GM18873 (cell line): ENCODE measurements around the gene FALEC.
"Not testable (repeated sequence)": the region's sequence is repeated elsewhere in the genome, so short reads cannot be mapped to it uniquely, and the experiment has no call there.

Experiments used
- ATAC-seq: cut with Tn5 transposase; IDR thresholded peaks from one replicate; pipeline ENCODE4 v1.9.1; 2021; ENCODE audit warnings: mild to moderate bottlenecking, moderate library complexity, moderate number of reproducible peaks; ENCODE audit not compliant: unreplicated experiment, low FRiP score

Gene FALEC

DNA sequence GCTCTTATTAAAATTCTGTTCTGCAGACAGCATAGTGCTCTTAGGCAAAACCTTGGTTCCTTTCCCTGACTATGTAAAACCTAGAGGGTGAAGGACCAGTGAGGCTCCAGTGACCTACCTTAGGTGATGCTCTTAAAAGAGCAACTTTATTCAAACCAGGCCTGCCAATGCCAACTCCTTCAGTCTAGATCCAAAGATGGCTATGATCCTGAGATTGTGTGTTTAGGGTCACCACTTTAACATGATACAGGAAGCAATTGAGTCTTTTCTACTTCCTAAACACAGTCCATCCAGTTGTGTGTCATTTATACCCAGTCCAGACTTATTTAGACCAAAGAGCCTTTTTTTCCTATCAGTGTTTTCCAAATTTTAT is 53.0 kb downstream of the FALEC start:
- ATAC-seq = no peak

DNA sequence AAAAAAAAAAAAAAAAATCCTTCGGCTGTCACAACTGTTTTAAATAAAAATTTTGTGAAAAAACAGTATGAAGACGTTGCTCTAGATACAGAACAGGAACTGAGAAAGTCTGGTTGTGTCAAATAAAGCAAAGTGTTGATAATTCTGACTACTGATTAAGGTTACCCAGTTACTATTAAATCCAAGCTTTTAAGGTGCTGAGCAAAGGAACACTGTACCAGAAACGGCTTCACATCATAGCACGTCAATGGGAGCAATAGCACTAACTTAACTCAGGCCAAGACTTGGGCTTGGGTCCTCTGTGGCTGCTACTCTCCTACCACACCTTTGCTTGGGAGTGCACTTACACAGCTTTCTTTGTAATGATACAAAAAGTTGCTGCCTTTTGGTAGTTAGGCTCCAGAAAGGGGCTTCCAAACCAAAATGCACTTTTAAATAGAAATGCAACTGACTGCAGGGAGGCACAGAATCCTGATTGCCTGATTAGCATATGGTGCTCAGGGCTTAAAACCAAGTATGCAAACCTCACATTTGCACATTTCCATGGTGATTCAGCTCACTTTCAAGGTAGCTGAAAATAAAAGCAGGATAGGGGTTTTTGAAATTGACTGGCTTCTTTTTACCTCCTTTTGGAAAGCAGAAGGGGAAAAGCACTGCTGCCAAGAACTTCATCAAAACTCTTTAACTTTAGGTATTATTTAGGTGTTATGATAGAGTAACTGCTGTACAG is 57.5 kb downstream of the FALEC start:
- no peak for ATAC-seq

DNA sequence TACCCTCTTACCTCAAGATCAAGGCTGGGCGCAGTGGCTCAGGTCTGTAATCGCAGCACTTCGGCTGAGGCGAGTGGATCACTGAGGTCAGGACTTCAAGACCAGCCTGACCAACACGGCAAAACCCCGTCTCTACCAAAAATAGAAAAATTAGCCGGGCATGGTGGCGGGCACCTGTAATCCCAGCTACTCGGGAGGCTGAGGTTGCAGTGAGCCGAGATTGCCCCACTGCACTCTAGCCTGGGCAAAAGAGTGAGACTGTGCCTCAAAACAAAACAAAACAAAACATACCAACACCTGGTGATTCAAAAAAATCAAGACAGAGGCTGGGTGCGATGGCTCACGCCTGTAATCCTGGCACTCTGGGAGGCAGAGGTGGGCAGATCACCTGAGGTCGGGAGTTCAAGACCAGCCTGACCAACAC is 58.1 kb downstream of the FALEC start:
- not testable (repeated sequence) for ATAC-seq

DNA sequence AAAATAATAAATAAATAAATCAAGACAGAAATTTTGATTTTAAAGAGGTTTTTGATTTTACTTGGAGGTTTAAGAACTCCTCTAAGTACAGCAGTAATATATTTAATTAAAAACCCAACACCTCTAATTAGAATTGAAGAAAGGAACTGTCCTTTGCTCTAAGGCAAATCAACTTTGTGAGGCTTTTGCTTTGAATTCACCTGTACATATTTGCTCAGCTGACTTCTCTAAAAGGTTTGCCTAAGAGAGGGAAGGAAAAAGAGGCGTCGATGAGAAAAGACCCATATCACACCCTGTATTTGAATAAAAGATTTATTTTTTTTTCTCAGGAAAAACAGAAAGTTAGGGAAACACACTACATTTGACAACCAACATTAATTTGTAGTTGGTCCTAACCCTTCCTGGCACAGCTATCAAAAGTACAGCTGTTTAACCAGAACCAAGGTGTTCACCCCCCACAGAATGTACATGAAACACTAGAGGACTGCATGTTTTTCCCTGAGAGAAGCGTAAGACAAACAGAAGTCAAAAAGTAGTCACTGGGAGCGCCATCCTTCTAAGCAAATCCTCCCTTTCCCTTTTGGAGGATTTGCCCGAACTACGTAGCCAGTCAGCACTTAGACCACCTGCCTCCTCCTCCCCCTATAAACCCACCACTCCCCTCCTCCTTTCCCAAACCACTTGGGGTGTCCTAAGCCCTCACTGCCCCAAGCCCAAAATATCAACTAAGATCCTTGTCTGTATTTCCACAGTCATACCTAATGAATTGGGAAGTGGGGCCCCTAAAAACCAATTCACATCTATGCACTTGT is 58.9 kb downstream of the FALEC start:
- ATAC-seq = no peak

DNA sequence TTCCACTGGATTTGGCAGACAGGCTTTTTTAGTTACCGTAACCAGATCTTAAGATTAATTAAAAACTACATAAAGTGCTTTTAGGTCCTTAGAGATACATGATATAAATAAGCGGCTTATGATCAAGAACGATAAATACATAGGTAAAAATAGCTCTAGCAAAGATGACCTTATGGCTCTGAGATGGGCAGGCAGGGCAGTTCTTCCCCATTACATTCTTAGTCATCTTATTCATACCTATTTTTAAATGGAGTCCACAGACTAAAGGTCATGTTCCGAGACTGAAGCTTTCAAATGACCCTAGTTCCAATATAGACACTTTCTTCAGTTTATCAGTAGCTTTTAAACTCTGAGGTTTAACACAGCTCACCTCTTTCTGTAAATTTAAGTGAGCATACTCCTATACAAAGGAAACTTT is 59.5 kb downstream of the FALEC start:
- ATAC-seq = no peak

DNA sequence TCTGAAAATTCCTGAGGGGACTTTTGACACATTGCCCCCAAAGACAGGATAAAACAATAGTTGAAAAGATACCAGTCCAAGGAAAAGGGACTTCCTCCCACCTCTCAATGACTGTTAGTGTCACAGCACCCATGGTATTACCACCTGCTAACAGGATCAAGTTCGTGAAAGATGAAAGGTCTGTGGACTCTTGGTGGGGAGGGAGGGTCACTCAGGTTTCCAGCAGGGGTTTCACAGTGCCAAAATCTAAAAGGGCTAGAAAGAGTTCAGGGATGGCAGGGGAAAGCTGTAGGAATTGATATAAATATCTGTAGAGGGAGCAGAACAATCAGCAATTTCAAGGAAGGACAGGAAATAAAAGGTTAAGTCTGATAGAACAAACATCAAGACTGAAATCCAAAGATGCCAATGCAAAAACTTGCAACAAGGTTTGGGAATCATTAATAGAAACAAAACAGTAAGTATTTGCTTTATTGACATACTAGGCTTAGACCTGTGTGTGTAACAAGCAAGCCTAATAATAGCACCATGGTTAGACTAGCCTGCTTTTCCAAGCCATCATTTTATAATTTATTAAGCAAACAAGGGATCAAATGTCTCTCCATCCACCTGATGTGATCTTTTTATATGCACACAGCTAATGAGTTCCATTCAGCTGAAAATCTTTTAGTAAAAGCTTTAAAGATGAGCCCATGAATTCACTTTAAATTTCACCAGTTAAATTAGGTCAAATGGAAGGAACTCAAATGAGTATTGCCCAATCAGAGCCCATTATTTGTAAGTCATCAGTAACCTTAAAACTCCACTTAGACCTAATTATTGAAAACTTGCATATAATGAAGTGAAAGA is 60.2 kb downstream of the FALEC start:
- no peak for ATAC-seq

DNA sequence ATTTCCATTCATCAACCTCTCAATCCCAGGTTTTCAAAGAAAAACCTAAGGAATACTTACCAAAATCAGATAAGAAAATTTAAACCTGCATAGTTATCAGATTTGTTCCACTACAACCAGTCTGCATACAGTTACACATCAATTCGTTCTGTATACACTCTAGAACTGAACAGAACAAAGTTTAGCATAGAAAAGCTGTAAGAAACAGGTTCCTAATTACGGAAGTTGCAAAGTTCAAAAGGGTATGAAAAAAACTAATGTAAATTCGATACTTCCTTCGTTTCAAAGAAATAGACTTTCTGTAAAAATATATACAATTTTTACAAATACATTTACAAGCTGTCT is 60.8 kb downstream of the FALEC start:
- no peak for ATAC-seq

DNA sequence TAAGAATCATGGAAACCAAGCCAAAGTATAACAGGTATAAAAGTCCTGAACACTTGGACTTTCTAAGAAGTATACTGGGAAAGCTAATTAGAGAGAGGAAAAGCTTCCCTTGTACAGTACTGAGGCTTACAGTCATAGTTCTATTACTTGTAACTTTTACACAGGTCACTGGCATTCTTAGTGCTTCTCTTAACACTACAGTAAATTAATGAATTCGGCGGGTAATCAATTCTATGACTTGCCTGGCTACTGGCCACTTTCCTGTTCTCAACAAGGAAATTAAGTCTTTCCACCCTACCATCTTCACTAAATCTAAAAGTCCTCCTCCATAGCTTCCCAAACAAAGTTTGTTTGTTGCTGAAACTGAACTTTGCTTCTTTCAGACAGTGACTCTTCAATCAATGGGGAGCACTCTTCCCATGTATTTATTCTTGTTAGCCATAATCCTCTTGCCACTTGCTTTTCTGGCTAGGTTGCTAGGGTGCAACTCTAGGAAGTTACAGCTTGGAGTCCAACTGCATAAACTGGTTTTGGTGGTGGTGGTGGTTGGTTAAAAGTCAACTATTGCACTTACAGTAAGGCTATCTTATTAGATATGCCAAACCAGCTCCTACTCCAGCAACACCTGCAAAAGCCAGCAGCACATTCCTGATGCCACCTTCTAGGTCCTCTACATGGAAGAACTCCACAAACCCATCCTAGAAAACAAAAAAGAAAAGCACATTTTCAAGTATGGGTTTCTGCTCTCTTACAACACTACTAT is 61.4 kb downstream of the FALEC start:
- no peak for ATAC-seq

DNA sequence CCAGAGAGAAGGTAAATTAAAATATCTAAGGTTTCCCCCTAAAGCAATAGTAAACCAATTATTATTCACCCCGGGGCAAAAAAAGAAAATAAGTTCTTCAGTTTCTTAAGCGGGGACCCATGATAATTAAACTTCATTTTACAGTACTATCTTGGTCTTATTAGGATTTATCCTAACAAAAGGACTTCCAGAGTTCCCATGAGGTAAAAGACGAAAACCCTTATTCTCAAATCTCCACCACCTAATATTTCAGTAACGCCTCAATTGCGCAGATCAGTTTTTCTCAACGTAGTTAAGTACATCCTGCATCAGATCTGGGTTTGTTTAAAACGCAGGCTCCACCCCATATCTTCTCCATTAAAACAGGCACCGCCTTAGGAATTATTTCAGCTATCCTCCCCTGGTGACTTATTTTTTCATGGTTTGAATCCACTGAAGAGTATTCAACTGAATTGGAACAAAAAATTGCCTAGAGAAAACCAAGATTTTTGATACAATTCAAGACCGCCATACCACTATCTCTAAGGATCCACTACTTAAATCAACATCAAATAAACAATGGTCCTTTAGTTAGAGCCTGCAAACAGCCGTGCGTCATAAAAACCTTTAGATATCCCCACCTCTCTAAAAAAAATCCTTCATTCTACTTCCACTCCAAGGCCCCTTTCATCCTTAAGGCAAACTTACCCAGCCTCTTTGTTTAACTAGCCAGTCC is 62.2 kb downstream of the FALEC start:
- ATAC-seq = no peak

DNA sequence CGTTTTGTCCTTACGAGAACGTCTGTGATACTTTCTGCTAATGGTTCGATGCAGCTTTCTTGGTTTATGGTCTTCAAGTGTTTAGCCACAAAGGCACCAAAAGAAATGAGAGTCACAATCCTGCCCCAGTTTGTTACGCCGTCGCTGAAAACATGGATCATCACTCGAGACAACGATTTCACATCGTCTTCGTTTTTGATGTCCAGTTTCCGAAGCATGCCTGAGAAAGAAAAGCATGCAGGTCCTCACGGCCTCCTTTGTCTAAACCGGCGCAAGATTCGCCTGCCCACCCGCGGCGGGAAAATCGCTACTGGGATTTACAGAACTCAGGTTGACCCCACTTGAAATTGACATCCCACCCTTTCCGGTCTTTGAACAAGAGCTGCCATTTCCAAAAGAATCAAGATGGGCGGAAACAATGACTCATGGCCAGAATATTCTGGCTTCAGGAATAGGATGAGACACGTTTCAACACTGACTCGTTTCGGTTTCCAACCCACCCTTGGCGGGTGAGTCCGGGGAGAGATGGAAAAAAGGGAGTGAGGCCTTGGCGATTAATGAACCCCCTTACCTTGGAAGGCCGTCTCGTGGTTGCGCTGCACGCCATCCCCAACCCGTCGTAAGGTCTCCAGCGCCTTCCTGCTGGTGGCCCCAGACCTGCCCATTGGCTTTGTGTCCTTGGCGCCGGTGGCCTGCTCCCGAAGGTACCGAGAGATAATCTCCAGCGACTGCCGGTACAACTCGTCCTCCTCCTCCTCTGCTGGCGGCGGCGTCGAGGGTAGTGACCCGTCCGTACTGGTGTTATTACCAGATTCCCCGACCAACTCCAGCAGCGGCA is 62.9 kb downstream of the FALEC start:
- ATAC-seq = no peak

DNA sequence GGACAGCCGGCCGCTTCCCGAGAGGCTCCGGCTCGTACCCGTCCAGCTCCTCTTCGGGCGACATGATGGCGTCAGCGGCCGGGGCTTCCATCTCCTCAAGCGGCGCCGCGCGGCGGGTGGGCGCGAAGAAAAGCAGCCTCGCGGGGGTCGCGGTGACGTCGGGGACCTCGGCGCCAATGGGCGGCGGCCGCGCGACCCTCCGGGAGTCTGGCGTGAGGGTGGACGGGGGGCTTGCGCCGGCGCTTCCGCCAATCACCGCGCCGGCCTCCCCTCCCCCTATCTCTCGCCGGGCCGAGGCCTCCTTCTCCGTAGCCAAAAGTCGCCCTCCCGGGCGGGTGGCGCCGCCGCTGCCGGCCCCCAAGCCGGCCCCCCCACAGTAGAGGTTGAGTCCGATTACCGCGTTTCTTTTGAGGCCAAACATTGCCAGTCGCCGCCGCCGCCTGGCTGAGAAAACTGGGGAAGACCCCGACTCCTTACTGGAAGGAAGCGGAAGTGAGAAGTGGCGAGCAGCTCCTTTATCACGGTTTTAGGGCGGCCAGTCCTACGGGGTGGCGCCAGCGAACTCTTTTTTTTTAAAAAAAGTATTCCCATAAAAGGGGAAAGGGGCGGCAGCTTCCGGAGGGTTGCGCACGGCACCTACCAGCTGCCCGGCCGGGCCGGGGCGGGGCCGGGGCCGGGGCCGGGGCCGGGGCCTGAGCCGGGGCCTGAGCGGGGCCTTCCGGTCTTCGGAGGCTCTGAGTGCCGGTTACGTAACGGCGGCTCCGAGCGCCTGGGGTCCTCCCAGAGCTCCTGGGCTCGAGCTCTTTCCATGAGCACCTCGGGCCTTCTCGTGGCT is 63.8 kb downstream of the FALEC start, which contains the start of gene MCL1:
MCL1 (minus strand) TSS at position 501 of the 835 bp plus-strand sequence; CDS start at position 421, 80 bp downstream.
- ATAC-seq = peak; percentile 87

DNA sequence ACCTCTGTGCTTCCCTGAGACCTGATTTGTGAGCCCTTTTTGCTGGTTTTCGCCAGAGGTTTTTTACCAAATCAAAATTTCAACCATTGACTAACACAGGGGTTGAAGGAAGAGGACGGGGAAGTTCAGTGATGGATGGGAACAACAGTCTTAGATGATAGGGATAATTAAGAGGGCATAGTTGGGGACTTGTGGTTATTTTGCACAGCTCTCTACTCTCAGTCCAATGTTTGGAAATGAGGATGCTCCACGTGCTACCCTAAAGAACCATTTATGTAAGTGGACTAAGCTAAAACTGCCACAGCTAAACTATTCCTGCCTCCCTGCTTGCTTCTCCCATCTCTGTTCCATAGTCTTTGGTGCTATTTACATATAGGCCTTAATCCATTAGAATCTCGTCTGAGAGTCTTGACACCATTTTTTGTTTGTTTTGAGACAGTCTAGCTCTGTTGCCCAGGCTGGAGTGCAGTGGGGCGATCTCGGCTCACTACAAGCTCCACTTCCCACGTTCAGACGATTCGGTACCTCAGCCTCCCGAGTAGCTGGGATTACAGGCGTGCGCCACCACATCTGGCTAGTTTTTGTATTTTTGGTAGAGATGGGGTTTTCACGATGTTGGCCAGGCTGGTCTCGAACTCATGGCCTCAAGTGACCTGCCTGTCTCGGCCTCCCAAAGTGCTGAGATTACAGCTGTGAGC is 64.5 kb downstream of the FALEC start:
- ATAC-seq = peak; percentile 2

DNA sequence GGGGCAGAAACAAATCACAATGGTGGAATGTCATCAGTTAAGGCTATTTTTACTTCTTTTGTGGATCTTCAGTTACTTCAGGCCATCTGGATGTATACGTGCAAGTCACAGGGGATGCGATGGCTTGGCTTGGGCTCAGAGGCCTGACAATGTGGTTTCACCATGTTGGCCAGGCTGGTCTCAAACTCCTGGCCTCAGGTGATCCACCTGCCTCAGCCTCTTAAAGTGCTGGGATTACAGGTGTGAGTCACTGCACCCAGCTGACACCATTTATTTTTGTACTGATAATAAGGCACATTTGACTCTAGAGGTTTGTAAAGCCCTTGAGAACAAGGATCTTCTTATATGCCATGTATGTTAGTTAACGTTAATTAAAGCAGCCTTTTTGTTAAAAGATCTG is 65.4 kb downstream of the FALEC start:
- not testable (repeated sequence) for ATAC-seq

DNA sequence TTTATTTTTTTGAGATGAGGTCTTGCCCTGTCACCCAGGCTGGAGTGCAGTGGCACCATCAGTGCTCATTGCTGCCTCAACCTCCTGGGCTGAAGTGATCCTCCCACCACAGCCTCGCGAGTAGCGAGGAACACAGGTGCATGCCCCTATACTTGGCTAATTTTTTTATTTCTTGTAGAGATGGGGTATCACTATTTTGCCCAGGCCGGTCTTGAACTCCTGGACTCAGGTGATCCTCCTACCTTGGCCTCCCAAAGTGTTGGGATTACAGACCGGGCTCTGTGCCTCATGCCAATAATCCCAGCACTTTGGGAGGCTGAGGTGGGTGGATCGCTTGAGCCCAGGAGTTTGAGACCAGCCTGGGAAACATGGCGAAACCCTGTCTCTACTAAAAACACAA is 65.9 kb downstream of the FALEC start:
- not testable (repeated sequence) for ATAC-seq

DNA sequence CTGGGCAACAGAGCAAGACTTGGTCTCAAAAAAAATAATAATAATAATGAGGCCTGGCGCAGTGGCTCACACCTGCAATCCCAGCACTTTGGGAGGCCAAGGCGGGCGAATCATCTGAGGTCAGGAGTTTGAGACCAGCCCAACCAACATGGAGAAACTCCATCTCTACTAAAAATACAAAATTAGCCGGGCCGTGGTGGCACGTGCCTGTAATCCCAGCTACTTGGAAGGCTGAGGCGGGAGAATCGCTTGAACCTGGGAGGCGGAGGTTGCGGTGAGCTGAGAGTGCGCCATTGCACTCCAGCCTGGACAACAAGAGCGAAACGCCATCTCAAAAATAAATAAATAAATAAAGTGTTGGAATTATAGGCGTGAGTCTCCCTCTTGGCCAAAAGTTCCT is 66.4 kb downstream of the FALEC start:
- not testable (repeated sequence) for ATAC-seq

DNA sequence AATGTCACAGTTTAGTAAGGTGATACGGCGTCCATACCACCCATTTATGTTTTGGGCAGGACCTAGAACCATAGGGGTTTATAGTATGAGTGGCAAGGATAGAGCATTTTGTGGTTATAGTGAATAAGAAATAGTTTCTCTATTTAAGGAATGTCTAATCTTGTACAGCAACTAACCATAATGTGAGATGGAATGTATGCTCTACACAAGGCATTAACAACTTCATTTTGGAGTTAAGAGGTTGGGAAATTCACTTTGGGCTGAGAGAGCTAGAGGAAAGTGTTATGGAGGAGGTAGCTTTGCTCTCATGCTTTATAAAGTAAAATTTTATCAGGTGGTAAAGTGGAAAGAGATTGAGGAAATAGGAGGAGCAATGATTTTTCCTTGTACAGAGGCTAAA is 66.8 kb downstream of the FALEC start:
- ATAC-seq = no peak
